GM12872 (cell line): ENCODE results near the gene MYL11.

Experiments used
- TF ChIP-seq, protein P1 (sequence below): IDR thresholded peaks from 3 replicates; pipeline ENCODE4 v1.5.1; 2011; ENCODE audit warnings: low read depth, mild to moderate bottlenecking, low read length, moderate library complexity; ENCODE audit not compliant: insufficient read depth

The MYL11 gene

DNA sequence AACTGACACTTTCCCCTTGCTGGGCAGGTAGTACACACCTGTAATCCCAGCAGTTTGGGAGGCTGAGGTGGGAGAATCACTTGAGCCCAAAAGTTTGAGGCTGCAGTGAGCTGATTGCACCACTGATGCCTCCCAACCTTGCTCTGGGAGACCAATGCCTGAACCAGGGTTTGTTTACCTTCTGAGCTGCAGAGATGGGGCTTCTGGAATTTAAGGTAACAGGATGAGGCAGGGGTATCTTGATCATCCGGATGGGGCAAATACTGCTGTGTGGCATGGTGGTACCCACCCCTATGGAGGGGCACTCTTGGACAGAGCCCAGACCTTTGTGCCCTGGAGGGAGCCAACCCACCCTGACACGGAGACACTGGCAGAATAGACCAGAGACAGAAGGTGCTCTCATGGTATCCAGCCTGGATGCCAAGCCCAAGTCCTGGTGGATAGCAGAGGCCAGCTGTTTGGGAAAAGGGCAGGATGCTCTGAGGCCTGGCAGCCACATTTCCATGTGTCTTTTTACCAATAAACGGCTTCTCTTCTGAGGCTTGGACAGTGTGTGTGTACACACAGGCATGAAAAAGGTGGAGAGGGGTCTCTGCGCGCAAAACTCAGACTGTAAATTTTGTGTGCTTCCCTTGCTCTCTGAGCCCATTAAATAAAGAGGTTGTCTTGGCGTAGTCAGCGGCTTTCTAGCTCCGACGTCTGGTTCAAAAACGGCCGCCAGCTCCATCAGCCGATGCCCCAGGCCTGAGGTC, 25.0 kb downstream of the MYL11 start:
- TF ChIP-seq, protein P1, sequence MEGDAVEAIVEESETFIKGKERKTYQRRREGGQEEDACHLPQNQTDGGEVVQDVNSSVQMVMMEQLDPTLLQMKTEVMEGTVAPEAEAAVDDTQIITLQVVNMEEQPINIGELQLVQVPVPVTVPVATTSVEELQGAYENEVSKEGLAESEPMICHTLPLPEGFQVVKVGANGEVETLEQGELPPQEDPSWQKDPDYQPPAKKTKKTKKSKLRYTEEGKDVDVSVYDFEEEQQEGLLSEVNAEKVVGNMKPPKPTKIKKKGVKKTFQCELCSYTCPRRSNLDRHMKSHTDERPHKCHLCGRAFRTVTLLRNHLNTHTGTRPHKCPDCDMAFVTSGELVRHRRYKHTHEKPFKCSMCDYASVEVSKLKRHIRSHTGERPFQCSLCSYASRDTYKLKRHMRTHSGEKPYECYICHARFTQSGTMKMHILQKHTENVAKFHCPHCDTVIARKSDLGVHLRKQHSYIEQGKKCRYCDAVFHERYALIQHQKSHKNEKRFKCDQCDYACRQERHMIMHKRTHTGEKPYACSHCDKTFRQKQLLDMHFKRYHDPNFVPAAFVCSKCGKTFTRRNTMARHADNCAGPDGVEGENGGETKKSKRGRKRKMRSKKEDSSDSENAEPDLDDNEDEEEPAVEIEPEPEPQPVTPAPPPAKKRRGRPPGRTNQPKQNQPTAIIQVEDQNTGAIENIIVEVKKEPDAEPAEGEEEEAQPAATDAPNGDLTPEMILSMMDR: no peak

DNA sequence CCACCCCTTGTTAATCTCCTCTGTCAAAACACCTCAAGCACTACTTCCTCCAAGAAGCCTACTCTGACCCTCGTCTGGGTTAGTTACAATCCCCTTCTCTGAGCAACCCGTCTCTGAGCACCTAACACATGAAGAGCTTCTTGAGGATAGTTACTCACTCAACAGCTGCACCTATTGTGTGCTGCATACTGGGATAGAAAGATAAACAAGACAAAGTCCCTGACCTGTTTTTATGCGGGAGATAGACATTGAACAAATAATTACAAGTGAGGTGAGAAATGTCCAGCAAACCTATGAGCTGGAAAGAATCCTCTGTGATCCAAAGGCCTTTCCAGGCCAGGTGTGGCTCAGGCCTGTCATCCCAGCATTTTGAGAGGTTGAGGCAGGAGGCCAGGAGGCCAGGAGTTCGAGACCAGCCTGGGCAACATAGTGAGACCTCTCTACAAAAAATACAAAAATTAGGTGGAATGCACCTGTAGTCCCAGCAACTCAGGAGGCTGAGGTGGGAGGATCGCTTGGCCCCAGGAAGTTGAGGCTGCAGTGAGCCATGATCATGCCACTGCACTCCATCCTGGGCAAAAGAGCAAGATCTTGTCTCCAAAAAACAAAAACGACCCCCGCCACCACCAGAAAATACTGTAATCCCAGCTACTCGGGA, 27.3 kb downstream of the MYL11 start:
- TF ChIP-seq, protein P1: no peak

DNA sequence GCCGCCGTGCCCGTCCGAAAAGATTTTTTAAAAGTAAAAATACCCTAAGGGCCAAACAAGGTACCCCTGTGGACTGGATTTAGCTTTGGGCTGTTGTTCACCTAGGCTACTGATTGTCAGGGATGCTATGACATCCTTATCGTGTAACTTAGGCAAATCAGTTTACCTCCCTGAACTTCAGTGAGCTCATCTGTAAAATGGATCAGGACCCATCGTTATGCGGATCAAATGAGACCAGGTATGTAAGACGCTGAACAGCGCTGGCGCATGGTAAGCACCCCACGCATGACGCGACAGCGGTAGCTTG, 32.1 kb downstream of the MYL11 start:
- TF ChIP-seq, protein P1: no peak

DNA sequence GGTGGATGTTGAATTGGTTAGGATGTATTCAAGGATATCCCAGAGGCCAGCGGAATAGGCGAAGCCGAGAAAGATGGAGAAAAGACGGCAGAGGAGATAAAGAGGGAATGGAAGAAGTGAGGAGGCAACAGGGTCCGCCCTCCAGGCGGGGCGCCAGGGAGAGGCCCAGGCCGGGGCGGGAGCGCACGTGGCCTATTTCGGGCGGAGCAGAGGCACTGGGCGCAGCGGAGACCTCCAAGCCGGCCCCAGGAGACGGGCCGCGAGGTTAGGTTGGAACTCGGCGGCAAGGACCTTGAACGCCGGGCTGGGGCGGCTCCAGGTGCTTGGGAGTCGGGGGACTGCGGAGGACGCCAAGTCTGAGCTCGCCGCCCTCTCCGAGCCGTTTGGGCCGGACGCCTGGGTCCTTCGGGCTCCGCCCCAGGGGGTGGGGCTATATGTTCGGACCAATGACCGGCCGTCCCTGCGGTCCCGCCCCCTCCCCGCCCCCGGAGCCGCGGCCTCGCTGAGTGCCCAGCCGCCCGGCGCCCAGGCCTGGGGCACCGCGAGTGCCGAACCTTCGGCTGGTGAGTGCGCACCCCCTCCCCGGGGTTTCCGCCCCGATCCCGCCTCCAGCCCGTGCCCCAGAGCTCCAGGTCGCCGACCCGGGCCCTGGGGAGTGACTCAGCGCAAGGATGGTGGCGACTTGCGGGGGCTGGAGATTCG, 32.7 kb downstream of the MYL11 start, which contains the start of gene ZNF771:
Gene ZNF771 (plus strand): TSS at position 505 of the 702 bp plus-strand sequence. CDS start 448 bp downstream, outside the sequence.
- TF ChIP-seq, protein P1: 0 out of 3 replicates have a peak, but pooled peaks have one; percentile 18

DNA sequence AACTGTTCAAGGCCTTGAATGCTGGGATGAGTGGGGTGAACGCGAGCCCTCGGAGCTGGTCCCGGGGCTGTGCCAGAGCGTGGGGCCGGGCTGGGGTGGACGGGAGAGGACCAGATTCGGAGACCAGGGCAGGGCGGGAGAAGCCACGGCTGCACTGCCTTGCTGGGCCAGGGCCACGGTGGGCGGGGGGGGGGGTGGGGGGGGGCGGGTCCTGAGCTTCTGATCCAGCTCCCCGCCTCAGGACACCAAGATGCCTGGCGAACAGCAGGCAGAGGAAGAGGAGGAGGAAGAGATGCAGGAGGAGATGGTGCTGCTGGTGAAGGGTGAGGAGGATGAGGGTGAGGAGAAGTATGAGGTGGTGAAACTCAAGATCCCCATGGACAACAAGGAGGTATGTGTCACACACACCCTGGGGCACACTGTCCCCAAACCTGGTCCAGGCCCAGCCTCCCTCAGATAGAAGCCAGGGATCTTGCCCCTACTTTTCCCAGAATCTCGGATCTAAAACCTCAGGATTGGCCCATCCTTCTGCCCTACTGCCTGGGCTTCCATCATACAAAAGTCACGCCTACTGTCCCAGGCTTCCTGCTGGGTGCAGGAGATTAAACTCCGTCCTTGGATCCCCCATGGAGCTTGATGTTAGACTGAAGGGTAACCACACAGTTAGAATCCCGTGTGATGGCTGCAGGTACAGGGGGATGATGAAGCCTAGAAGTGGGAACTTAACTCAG, 33.4 kb downstream of the MYL11 start:
- TF ChIP-seq, protein P1: no peak

DNA sequence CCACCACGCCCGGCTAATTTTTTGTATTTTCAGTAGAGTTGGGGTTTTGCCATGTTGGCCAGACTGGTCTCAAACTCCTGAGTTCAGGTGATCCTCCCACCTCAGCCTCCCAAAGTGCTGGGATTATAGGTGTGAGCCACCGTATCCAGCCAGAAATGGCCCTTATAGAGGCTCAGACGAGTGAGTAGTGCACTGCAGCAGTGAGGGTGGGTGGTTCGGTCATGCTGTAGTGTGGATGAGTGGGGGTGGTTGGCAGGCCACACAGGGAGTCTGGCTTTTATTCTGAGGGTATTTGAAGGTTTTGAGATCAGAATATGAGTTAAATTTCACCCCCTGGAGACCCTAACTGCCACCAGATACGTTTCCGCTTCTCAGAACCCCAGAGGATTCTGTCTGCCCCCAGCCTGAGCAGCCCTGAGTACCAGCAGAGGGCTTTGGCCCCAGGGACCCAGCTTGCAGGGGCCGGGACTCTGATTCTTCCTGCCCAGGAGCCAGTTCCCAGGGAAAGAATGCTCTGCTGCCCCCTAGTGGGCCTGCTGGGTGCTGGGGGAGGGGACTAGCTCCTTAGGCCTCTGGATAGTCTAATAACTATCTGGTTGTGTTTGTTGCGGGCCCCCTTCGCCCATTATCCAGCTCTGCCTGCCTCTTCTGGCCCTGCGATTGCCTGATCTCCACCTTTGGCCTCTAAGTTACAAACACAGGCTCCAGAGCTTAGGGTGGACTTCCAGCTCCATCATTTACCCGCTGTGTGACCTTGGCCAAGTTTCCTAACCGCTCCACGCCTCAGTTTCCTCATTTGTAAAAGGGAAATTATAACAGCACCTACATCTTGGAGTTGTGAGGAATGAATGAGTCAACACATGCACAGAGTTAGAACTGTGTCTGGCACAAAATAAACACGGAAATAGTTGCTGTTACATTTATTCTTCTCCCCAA, 34.8 kb downstream of the MYL11 start:
- TF ChIP-seq, protein P1: peak; percentile 96
